Right hindlimb (tissue), 1 donor: ENCODE data around the gene ADPRHL1.
"Not testable (repeated sequence)": the region's sequence is repeated elsewhere in the genome, so short reads cannot be mapped to it uniquely, and the experiment has no call there.

Experiments
- DNase-seq: peaks from one replicate; pipeline ENCODE4 v3.0.0-alpha.2; 2018

ADPRHL1 gene

DNA sequence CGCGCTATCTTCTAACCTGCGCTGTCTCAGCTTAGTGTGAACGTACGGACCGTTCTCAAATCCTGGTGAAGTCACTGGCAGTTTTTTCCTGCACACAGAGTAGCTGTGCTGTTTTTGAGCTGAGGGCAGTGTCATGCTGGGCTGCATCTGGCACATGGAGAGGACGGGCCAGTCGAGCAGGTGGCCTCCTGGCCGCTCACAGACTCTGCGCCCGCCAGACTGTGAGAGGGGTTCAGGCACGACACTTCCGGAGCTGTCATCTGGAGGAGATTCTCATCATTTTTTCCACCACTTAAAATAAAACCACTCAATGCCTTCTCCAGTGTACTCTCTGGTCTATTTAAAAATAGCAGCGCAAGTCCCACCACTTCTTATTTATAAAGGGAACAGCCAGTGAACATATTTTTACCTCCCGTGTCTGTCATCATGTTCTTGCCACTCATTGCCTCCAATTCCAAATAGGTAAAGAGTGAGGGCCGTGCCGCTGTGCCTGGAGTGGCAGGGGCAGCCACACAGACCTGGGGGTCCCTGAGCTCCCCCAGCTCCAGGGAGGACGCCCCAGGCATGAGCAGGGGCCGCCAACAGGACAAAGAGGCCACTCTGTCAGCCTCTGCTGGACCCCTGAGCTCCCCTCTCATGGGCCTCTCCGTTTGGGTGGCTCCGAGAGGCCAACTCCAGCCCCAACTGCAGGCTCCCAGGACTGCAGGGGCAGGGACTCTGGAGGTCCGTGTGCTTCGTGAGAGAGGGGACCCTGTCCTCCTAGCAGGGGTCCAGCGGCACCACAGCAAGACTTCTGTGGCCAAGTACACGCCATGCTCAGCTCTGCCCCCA lies 52.5 kb downstream of the ADPRHL1 start:
- peak; percentile 72 for DNase-seq

DNA sequence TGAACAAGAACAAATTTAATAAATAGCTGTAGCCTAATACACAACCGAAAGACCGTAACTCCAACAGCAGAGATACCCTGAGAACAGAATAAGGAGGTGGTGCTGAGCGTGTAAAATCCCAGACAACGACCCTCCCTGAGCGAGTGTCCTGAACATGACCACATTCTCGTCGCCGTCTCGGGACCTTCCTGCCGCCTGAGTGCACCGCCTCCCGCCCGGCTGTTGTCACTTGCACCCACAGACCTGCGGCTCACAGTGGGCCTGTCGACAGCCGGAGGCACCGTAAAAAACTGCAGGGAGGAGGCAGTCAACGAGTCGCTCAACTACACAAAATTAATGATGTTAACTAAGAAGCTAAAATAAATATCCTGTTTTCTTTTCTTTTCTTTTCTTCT lies 53.5 kb downstream of the ADPRHL1 start:
- DNase-seq: no peak

DNA sequence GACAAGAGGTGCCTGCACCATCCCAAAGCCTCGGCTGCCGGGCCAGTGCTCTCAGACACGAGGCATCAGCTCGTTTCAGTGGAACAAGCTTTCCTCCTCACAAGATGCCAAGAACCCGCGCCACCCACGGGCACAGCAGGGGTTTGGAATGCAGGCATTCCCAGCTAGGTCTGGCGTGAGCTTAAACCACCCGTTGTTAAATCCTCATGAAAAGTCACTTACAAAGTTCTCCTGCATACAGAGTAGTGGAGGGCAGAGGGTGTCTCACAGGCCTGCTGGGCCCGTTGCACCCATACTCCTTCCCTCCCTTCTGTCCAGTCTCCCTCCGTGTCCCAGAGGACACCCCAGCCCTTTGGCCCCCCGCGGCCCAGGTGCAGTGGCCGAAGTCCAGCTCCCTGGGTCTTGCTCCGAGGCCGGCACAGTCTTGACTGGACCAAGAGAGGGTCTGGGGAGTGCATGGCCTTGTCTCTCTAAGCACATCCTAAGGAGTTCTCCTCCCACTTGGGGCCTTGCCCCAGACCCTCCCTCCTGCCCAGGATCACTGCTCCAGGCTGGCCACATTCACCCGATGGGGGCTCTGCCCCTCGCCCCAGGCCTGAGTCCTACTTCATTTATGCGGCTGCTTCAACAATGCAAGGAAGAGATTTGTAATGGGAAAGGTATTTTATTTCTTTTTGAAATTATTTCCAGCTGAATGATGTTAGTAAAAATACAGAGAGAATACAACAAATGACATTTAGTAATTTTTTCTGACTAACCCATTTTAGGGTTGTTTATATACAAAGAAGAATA lies 54.1 kb downstream of the ADPRHL1 start:
- no peak for DNase-seq

DNA sequence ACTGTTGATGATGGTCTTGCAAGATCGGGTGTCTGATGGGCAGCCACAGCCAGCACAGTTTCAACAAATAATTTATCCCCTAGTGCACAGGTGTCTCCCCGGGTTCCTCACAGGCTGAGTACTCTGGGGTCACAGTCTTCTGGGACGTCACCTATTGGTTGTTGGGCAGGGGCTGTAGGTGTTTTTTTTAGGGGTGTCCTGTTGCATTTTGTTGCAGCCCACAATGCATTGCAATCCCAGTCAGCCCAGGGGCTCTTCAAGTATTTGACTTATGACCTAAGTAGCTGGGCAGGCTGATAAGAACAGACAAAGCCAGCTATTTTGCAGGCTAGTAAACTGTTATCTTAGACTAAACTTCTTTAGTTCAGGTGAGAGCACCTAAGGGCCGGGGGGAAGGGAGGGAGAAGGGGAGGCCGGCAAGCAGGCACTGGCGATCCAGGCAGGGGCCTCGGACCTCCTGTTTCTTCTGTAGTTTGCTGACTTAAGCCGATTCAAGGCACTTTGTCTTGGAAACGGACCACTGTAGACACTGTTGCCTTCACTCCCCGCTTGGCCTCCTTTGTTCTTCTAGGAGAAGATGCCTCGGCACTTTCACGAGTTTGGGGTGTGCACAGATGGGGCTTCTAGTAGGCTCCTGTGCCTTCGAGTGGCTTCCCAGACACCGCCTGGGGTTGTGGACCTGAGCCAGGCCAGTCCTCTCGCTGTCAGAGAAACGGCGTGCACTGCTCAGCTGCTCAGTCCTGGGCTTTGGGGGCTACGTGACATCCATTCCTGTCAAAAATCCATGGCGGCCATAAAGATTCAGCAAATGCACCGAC lies 55.5 kb downstream of the ADPRHL1 start:
- peak; percentile 52 for DNase-seq

DNA sequence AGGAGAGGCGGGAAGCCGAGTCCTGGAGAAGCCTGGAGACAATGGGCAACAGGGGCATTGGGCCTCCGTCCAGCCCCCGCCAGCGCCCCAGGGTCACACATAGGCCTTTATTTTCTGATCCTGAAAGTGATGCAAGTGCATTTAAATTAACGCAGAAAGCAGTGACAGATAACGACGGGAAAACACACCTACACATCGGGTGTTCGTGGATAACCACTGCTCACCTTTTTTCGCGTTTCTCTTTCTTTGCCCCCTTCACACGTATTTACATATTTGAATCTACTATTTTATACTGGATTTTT lies 59.0 kb downstream of the ADPRHL1 start:
- DNase-seq: no peak

DNA sequence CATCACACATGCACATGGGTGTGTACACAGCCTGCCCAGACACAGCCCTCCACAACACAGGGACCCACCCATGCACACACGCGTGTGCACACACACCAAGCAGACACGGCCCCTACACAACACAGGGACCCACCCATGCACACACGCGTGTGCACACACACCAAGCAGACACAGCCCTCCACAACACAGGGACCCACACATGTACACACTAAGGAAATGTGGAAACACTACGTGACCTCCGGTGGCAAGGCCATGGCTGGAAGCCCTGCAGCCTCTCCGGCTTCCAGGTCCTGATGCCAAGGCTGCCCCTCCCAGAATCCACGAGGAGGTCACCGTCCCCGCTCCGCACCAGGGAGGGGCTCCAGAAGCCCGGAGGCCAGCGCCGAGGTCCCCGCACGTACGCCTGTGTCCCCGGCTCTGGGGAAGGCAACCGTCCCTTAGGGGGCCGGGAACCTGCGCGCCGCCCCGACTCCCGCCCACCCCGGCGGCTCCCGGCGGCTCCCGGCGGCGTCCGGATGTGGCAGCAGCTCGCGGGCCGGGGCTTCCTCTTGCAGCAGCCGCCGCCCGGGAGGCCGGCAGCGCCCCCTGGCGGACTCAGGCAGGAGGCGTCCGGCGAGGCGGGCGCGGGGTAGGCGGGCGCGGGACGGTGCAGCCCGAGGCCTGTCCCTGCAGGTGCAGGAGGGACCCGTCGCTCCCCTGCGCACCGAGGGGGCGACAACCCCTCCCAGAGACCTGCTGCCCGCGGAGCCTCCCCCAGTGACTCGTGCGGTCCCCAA lies 59.5 kb downstream of the ADPRHL1 start:
- DNase-seq: peak; percentile 86

DNA sequence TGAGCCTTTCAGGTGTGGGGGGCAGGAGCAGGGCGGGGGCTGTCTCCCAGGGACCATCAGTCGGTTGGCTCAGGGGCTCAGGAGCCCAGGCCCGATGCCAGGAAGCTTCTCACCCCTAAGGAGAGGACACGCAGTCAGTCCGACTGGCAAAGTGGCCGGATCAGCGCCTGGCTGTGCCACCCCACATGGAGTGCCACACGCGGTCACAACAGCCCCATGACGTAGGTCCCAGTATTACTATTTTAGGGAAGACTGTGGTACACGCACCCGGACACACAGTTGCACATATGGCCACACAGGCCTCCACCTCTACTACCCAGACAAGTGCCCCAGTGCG lies 60.1 kb downstream of the ADPRHL1 start:
- no peak for DNase-seq

DNA sequence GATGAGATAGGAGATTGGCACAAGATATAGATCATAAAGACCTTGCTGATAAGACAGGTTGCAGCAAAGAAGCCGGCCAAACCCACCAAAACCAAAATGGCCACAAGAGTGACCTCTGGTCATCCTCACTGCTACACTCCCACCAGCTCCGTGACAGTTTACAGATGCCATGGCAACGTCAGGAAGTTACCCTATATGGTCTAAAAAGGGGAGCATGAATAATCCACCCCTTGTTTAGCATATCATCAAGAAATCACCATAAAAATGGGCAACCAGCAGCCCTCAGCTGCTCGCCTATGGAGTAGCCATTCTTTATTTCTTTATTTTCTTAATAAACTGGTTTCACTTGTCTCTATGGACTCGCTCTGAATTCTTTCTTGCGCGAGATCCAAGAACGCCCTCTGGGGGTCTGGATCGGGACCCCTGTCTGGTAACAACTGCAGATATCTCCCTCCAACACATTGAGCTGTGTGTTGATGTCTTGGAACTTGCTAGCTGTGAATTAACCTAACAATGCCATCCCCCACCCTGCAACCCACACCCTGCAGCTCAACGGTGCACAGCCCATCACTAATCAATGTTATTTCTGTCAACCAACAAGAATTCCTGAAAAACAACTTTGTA lies 62.3 kb downstream of the ADPRHL1 start:
- DNase-seq: no peak

DNA sequence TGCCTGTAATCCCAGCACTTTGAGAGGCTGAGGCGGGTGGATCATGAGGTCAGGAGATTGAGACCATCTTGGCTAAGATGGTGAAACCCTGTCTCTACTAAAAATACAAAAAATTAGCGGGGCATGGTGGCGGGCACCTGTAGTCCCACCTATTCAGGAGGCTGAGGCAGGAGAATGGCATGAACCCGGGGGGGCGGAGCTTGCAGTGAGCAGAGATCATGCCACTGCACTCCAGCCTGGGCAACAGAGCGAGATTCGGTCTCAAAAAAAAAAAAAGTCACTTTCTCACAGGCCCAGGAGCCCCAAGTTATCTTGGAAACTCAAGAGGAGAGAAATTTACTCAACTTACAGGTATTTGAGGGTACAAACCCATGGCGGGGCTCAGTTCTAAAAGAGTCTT lies 63.7 kb downstream of the ADPRHL1 start:
- not testable (repeated sequence) for DNase-seq

DNA sequence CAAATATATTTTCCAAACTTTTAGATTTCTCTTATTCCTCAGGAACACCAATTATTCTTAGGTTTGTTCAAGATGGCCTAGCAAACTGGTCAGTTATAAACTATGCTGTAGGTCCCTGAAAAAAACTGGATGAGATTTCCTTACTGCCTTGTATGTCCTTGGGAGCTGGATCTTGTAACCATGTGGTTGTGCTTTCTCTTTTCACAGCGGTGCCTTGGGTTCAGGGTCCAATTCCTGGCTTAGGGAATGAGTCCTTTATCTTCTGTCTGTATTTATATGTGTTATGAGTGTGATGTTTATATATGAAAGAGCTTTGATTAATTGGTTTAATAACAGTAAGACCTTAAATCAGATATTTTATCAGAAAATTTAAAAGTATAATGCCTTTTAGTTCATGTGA lies 65.9 kb downstream of the ADPRHL1 start:
- no peak for DNase-seq

DNA sequence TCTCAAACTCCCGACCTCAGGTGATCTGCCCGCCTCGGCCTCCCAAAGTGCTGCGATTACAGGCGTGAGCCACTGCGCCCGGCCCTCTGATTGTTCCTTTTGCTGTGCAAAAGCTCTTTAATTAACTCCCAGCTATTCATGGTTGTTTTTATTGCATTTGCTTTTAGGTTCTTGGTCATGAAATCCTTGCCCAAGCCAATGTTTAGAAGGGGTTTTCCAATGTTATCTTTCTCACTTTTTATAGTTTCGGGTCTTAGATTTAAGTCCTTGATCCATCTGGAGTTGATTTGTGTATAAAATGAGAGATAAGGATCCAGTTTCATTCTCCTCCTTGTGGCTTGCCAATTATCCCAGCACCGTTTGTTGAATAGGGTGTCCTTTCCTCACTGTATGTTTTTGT lies 70.2 kb downstream of the ADPRHL1 start:
- DNase-seq: no peak

DNA sequence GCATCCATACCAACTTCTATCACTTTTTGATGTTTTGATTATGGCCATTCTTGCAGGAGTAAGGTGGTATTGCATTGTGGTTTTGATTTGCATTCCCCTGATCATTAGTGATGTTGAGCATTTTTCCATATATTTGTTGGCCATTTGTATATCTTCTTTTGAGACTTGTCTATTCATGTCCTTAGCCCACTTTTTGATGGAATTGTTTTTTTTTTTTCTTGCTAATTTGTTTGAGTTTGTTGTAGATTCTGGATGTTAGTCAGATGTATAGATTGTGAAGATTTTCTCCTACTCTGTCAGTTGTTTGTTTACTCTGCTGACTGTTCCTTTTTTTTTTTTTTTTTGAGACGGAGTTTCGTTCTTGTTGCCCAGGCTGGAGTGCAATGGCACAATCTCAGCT lies 70.7 kb downstream of the ADPRHL1 start:
- not testable (repeated sequence) for DNase-seq

DNA sequence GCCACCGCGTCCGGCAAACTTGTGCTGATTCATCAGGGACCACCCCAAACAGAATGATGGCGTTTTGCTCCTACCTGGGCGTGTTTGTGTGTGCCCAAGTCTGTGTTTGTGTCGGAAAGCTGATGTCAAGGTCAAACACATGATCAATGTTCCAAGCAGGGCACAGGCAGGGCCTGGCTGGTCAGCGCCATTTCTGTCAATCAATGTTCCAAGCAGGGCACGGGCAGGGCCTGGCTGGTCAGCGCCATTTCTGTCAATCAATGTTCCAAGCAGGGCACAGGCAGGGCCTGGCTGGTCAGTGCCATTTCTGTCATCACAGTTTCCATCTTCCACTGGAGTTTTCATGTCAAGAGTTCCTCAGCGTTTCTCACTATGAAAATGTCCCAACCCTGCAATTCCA lies 74.5 kb downstream of the ADPRHL1 start:
- DNase-seq: no peak

DNA sequence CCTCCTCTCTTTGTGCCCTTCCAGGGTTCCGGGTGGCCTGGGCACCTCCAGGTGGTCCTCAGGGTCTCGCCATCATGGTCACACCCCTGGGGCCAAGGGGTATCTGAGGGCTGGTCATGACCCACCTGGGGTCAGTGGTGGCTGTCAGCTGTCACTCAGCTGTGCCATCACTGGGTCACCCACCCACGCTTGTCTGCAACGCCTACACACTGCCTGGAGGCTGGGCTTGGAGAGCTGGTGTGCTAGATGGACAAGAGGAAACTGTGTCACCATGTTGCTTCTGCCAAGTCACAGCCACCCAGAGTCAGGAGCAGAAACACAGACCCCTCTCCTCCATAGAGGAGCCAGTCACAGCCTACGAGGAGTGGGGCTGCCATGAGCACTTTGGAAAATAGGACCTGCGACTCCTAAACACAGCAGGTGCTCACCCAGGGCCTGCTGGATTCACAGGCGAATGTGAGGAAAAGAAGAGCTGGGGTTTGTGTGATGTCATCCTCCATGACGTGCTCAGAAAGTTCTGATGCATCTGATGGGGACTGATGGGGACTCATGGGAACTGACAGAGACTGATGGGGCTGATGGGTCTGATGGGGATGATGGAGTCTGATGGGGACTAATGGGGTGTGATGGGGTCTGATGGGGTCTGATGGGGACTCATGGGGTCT lies 78.6 kb downstream of the ADPRHL1 start:
- no peak for DNase-seq

DNA sequence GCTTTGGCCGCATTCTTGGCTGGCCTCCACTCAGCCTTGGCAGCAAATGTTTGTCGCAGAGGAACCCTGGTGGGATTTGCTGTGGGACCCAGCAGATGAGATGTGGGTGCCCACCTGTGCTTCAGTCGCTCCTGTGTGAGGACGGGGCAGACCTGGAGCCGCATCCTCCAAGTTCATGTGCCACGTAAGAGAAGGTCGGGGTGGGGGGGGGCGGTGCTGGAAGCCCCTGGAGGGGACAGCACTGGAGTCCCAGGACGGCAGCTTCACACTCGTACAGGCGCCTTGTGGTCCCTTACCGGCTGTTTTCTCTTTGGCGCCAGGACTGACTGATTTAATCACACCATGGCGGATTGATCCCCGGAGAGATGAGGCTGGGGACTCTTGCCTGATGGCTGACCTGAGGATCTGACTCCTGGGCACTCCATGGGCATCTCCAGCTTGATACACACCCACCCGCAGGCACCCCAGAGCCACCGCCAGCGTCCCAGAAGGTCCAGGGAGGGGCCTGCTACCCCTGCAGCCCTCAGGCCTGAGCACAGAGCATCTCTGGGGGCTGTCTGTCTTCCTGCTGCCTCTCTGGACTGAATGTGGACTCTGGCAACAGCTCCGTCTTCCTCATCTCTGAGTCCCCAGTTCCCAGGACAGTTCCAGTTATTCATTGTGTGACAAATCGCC lies 79.3 kb downstream of the ADPRHL1 start:
- DNase-seq: no peak

DNA sequence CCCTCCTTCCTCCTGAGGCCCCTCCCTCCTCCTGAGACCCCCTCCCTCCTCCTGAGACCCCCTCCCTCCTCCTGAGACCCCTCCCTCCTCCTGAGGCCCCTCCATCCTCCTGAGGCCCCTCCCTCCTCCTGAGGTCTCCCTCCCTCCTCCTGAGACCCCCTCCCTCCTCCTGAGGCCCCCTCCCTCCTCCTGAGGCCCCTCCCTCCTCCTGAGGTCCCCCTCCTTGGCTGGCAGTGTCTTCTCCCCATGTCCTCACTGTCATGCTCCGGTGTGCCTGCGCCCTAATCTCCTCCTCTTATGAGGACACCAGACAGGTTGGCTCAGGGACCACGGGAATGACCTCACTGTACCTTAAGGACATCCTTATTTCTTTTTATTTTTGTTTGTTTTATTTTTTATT lies 81.6 kb downstream of the ADPRHL1 start:
- not testable (repeated sequence) for DNase-seq

DNA sequence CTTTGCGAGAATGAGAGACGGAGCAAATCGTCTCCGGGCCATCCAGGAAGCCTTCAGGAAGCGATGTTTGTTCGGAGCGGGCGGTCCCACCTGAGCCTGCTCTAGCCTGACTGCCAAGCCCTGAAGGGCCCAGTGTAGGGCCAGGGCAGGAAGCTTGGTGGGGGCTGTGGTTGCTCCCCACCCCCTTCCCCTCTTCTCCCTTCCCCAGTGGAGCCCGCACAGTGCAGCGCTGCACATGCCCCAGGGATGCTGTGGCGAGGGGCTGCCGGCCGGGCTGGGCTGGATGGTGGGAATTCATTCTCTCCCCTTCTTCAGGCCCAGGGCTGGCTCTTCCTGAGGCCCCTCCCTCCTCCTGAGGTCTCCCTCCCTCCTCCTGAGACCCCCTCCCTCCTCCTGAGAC lies 82.2 kb downstream of the ADPRHL1 start:
- DNase-seq: no peak

DNA sequence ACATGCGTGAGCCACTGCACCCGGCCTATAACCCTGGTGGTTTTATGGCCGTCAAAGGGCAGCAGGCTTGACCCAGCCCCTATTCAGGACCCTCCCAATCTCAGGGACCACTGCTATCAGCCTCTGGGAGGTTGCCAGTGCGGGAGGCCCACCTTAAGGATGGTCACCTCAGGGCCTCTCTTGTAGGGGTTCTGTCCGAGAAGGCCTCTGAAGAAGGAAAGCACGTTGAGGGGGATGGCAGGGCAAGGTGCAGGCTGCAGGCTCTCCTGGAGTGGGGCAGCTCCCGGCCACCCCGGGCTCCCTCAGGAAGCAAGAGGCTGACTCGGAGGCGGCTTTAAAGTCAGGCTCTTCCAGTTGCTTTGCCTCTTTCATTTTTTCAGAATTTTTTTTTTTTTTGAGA lies 83.4 kb downstream of the ADPRHL1 start:
- no peak for DNase-seq

DNA sequence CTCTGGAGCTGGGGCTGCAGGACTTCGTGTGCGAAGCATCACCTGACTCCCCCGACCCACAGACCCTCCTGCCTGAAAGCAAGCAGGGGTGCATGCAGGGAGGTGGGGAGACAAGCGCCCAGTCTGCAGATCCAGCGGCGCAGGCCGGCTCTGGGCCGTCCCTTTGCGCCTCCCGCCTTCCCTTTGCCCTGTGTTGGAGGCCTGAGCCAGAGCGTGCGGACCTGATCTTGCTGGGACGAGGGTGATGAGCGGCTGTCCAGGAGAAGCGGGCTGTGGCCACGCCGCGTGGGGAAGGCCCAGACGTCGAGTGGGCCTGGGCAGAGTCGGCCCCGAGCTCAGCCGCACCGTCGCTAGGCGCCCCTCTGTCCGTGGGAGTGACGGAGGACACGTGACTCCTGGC lies 84.1 kb downstream of the ADPRHL1 start:
- DNase-seq: no peak

DNA sequence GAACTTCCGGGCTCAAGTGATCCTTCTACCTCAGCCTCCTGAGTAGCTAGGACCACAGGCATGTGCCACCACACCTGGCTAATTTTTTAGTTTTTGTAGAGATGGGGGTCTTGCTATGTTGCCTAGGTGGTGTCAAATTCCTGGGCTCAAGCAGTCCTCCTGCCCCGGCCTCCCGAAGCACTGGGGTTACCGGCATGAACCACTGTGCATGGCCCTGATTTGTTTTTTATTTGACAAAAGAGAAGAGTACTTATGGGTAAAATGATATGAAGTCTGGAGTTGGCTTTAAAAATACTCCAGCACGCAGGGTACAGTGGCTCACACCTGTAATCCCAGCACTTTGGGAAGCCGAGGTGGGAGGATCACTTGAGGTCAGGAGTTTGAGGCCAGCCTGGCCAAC lies 84.9 kb downstream of the ADPRHL1 start:
- DNase-seq: not testable (repeated sequence)

DNA sequence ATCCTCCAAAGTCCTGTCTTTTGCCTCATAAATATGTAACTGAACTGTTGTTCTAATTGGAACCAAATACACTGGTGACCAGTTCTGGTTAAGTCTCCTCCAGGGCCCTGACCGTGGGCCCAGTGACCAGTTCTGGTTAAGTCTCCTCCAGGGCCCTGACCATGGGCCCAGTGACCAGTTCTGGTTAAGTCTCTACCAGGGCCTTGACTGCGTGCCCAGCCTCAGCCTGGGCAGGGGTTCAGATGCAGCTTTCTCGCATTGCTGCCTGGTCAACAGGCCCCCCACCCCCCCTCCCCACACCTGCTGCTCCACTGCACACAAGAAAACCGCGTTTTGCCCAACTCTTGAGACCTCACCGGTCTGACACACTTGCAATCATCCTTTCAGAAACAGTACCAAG lies 85.5 kb downstream of the ADPRHL1 start:
- no peak for DNase-seq
